ENCODE data around the gene CNRIP1.

Gene CNRIP1

GRCh38 chr2:68253219-68254068 is 66.3 kb downstream of the CNRIP1 start:
- TF ChIP-seq CTCF (IDR thresholded peaks at IDR 0.05; ENCODE audit: low read length, missing control alignments), result no peak
- DNase-seq (ENCODE audit: low read depth), result no peak
- peak overlapping the region; percentile 70 for H3K4me3 ChIP-seq (replicated peaks; ENCODE audit: low read depth, low read length)

GRCh38 chr2:68252400-68253218 is 67.1 kb downstream of the CNRIP1 start, which contains the start of gene PPP3R1:
Gene PPP3R1, minus strand, starts transcription at chr2:68252532. Its CDS starts 405 bp downstream, at chr2:68252127.
- peak; percentile 97 for DNase-seq (ENCODE audit: low read depth)
- no peak for TF ChIP-seq CTCF (IDR thresholded peaks at IDR 0.05; ENCODE audit: low read length, missing control alignments)
- peak within 1 kb of the TSS; percentile 88 for H3K4me3 ChIP-seq (replicated peaks; ENCODE audit: low read depth, low read length)

GRCh38 chr2:68251855-68252399 is 67.8 kb downstream of the CNRIP1 start:
- H3K4me3 ChIP-seq (replicated peaks; ENCODE audit: low read depth, low read length), result peak overlapping the region; percentile 88
- TF ChIP-seq CTCF (IDR thresholded peaks at IDR 0.05; ENCODE audit: low read length, missing control alignments), result no peak
- DNase-seq (ENCODE audit: low read depth), result no peak

GRCh38 chr2:68251187-68251854 is 68.4 kb downstream of the CNRIP1 start:
- H3K4me3 ChIP-seq (replicated peaks; ENCODE audit: low read depth, low read length), result peak overlapping the region; percentile 88
- DNase-seq (ENCODE audit: low read depth), result peak; percentile 78
- TF ChIP-seq CTCF (IDR thresholded peaks at IDR 0.05; ENCODE audit: low read length, missing control alignments), result peak; percentile 74

GRCh38 chr2:68250652-68251186 is 69.0 kb downstream of the CNRIP1 start:
- TF ChIP-seq CTCF (IDR thresholded peaks at IDR 0.05; ENCODE audit: low read length, missing control alignments), result no peak
- H3K4me3 ChIP-seq (replicated peaks; ENCODE audit: low read depth, low read length), result peak overlapping the region; percentile 88
- DNase-seq (ENCODE audit: low read depth), result no peak

GRCh38 chr2:68250196-68250595 is 69.6 kb downstream of the CNRIP1 start:
- H3K4me3 ChIP-seq (replicated peaks; ENCODE audit: low read depth, low read length), result peak overlapping the region; percentile 88
- DNase-seq (ENCODE audit: low read depth), result no peak
- no peak for TF ChIP-seq CTCF (IDR thresholded peaks at IDR 0.05; ENCODE audit: low read length, missing control alignments)

Measured in fibroblast of pulmonary artery (primary cell).